Transverse colon (tissue), 4 donors: ENCODE results near the gene PTPN9. TPM values are rescaled to one million over a fixed set of nuclear protein-coding genes. Genes with fewer than 3 reads are reported as not detected.
A peak's percentile ranks its signal among the peaks of the same experiment; 100 is the strongest.

Experiments used
- DNase-seq: peaks from one replicate; pipeline ENCODE4 v3.0.0-alpha.2; 2019
- H3K27ac ChIP-seq, 4 donors: fragments of 200-600 bp; sonication (generic); 2 replicates each; pipeline ENCODE4 v1.5.1; 2016 to 2018; ENCODE audit warnings: inconsistent platforms in 4 of 4
- H3K27me3 ChIP-seq: fragments of 200-600 bp; sonication (generic); 2 replicates; pipeline ENCODE4 v1.5.1; 2017; ENCODE audit warnings: inconsistent platforms
- H3K36me3 ChIP-seq, 4 donors: fragments of 200-600 bp; sonication (generic); 2 replicates each; pipeline ENCODE4 v1.5.1; 2017 to 2019; ENCODE audit warnings: inconsistent platforms in 4 of 4
- H3K4me1 ChIP-seq, 4 donors: fragments of 200-600 bp; sonication (generic); 2 replicates each; pipeline ENCODE4 v1.5.1; 2017 to 2020; ENCODE audit warnings: inconsistent platforms in 4 of 4
- H3K4me3 ChIP-seq, 4 donors: fragments of 200-600 bp; sonication (generic); 1 replicate in 1 of 4; 2 replicates in 3 of 4; pipeline versions ENCODE4 v1.5.1 to v1.6.1; 2017 to 2019; ENCODE audit warnings: inconsistent platforms in 4 of 4
- H3K9me3 ChIP-seq, 2 donors: fragments of 200-600 bp; sonication (generic); 2 replicates each; pipeline ENCODE4 v1.5.1; 2017 to 2019; ENCODE audit warnings: inconsistent platforms in 2 of 2
- EP300 ChIP-seq: sonication (generic); formaldehyde crosslinking; IDR thresholded peaks from one replicate; pipeline ENCODE4 v1.6.1; 2017; ENCODE audit warnings: antibody characterized with exemption, low read depth
- POLR2A ChIP-seq: fragments of 450-650 bp; IDR thresholded peaks from one replicate; pipeline ENCODE4 v1.6.1; 2016; ENCODE audit warnings: antibody characterized with exemption, mild to moderate bottlenecking, moderate library complexity
- POLR2AphosphoS5 ChIP-seq, 3 donors: sonication (generic); formaldehyde crosslinking; IDR thresholded peaks; one replicate each; pipeline ENCODE4 v1.6.1; 2016; ENCODE audit warnings: antibody characterized with exemption in 3 of 3
- WGBS, 2 donors: methylation state at CpG; one replicate each; pipeline ENCODE4 v1.1.5; 2018; ENCODE audit warnings: low coverage in 1 of 2; 5-methylcytosine and 5-hydroxymethylcytosine counted together
- in situ Hi-C, 4 donors: fragments of 200-750 bp; cut with MboI; loops; one replicate each; pipeline versions ENCODE4 v1.15.0 to v1.15.1; 2017; ENCODE audit warnings: low sequenced_read_pairs in 3 of 4, low pct_ligation_motif_present in 1 of 4, low pct_unique_long_range_greater_than_20kb in 1 of 4
- intact Hi-C: fragments of 100-400 bp; cut with DNase I; formaldehyde crosslinking; loops from one replicate; pipeline ENCODE4 v1.15.1; 2023; ENCODE audit warnings: low total_unique reads
- total RNA-seq, 4 donors: library from RNA; depleted of rRNA; stranded (reverse); fragments of >200 nt; gene quantifications; one replicate each; pipeline ENCODE4 v1.1.0, GENCODE V29; 2016
- TF ChIP-seq, protein P1 (sequence below), 5 experiments: fragments of 200-600 bp in 3 of 5; fragments of 450-650 bp in 2 of 5; sonication (generic) in 3 of 5; IDR thresholded peaks; 1 replicate in 2 of 5; 2 replicates in 3 of 5; pipeline ENCODE4 v1.5.1; 2016 to 2017; ENCODE audit warnings: antibody characterized with exemption in 5 of 5, inconsistent platforms in 3 of 5, mild to moderate bottlenecking in 2 of 5, moderate library complexity in 1 of 5

Gene PTPN9
- total RNA-seq, 4 donors from 2014 or later, result 16.5 to 36.3 (median 29.6) TPM

DNA sequence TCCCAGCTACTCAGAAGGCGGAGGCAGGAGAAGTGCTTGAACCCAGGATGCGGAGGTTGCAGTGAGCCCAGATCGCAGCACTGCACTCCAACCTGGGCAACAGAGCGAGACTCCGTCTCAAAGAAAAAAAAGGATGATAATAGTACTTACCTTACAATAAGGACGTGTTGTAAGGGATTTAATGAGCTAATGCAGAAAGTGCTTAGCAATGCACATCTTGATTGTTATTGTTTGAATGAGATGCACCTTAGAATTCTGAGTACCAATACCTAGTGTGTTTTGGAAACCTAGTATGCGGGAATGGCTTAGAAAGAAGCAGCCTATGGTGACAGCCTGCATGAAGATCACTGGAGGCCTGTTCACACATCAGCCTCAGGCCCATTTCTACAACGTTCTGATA lies 26.9 kb upstream of the PTPN9 start:
- Histone ChIP-seq H3K36me3 (peaks cover 0 to 43% (median 21%) of the 10 kb centered on the region in 4 donors), H3K27ac (peak overlapping the region in 2 of 4 donors; percentile 4 to 6), H3K9me3 (no peaks in the 10 kb centered on the region), H3K4me3 (no peak overlapping the region), H3K4me1 (no peaks in the 10 kb centered on the region), H3K27me3 (no peaks in the 10 kb centered on the region)
- in situ Hi-C loops (no loop called here), intact Hi-C loops (no loop called here)
- 95 to 100% methylated on average over 5 to 8 of the region's 8 CpGs for WGBS, 2 donors
- no peak for DNase-seq
- no peak for TF ChIP-seq POLR2A
- TF ChIP-seq, protein P1, sequence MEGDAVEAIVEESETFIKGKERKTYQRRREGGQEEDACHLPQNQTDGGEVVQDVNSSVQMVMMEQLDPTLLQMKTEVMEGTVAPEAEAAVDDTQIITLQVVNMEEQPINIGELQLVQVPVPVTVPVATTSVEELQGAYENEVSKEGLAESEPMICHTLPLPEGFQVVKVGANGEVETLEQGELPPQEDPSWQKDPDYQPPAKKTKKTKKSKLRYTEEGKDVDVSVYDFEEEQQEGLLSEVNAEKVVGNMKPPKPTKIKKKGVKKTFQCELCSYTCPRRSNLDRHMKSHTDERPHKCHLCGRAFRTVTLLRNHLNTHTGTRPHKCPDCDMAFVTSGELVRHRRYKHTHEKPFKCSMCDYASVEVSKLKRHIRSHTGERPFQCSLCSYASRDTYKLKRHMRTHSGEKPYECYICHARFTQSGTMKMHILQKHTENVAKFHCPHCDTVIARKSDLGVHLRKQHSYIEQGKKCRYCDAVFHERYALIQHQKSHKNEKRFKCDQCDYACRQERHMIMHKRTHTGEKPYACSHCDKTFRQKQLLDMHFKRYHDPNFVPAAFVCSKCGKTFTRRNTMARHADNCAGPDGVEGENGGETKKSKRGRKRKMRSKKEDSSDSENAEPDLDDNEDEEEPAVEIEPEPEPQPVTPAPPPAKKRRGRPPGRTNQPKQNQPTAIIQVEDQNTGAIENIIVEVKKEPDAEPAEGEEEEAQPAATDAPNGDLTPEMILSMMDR (IDR thresholded peaks at IDR 0.05), result no peak
- TF ChIP-seq EP300, result no peak
- TF ChIP-seq POLR2AphosphoS5 (IDR thresholded peaks at IDR 0.05), result no peak

DNA sequence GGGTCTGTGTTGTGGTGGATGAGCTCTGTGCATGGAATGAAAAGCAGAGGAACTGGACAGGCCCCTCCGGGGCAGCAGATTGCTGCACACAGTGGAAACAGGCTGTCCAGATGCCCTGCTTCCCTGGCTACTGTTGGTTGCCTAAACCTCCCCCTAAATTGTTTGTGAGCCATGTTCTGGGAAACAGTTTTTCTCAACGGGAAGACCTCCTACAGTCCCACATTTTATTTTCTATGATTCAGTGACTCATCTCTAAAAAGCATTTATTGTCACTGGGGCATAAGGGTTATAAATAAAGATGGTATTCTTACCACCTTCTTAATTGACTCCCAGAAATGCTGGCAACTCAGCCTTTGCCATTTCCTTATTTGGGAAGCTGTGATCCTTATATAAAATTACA lies 20.3 kb upstream of the PTPN9 start:
- intact Hi-C loops (no loop called here), in situ Hi-C loops (no loop called here)
- H3K9me3 ChIP-seq, result no peaks in the 10 kb centered on the region
- H3K4me1 ChIP-seq, result peaks cover 0 to 12% (median 0%) of the 10 kb centered on the region in 4 donors
- H3K27me3 ChIP-seq, result no peaks in the 10 kb centered on the region
- 63% methylated on average over 2 of the region's 2 CpGs; no CpG with 5 or more reads in 1 of the 2 donors for WGBS, 2 donors
- peak overlapping the region; percentile 7 to 62 (median 16) for H3K27ac ChIP-seq
- TF ChIP-seq POLR2A, result no peak
- TF ChIP-seq EP300, result no peak
- no peak for TF ChIP-seq POLR2AphosphoS5 (IDR thresholded peaks at IDR 0.05)
- TF ChIP-seq, protein P1 (IDR thresholded peaks at IDR 0.05), result no peak
- DNase-seq, result no peak
- peaks cover 0 to 22% (median 4%) of the 10 kb centered on the region in 4 donors for H3K36me3 ChIP-seq
- no peak overlapping the region for H3K4me3 ChIP-seq

DNA sequence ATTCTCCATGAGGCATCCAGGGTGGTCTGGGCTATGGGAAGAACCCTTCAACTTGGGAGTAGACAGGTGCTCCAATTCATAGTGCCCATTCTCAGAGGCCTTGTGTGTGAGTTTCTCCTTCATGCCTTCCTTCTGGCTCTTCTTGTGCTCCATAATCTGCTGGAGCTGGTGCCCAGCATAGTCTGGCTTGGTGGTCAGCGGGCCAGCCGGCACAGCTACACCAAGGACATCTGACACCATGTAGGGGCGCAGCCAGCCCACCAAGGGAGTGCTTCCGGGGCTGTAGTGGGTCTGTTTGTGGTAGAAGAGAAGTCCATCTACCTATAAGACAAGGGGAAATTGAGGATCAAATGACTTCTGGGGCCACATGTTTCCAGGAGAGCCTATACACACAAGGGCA lies 19.2 kb upstream of the PTPN9 start:
- in situ Hi-C loops (no loop called here), intact Hi-C loops (no loop called here)
- Histone ChIP-seq H3K27ac (peak overlapping the region; percentile 7 to 15 (median 14)), H3K4me3 (no peak overlapping the region), H3K36me3 (peaks cover 0 to 22% (median 4%) of the 10 kb centered on the region in 4 donors), H3K27me3 (no peaks in the 10 kb centered on the region), H3K9me3 (no peaks in the 10 kb centered on the region), H3K4me1 (peaks cover 0 to 12% (median 0%) of the 10 kb centered on the region in 4 donors)
- DNase-seq, result no peak
- WGBS, 2 donors, result 99% methylated on average over 4 of the region's 4 CpGs; no CpG with 5 or more reads in 1 of the 2 donors
- TF ChIP-seq EP300 (no peak), POLR2AphosphoS5 (IDR thresholded peaks at IDR 0.05) (no peak), POLR2A (no peak)
- TF ChIP-seq, protein P1 (IDR thresholded peaks at IDR 0.05), result no peak

GRCh38 chr15:75597667-75598341 lies 18.7 kb upstream of the PTPN9 start:
- Histone ChIP-seq H3K9me3 (no peaks in the 10 kb centered on the region), H3K27ac (peak overlapping the region in 2 of 4 donors; percentile 7 to 15), H3K36me3 (peaks cover 0 to 22% (median 4%) of the 10 kb centered on the region in 4 donors), H3K4me3 (no peak overlapping the region), H3K27me3 (no peaks in the 10 kb centered on the region), H3K4me1 (peaks cover 0 to 12% (median 0%) of the 10 kb centered on the region in 4 donors)
- in situ Hi-C loops, result no loop called here
- WGBS, 2 donors, result 77 to 83% methylated on average over 2 to 3 of the region's 3 CpGs
- intact Hi-C loops, result no loop called here
- no peak for DNase-seq
- TF ChIP-seq POLR2A (no peak), POLR2AphosphoS5 (IDR thresholded peaks at IDR 0.05) (no peak), EP300 (no peak)
- TF ChIP-seq, protein P1 (IDR thresholded peaks at IDR 0.05), result peak in 4 of 5 experiments; percentile 26 to 42 (median 32)
